ENCODE data around the gene LTBP1.

DNA sequence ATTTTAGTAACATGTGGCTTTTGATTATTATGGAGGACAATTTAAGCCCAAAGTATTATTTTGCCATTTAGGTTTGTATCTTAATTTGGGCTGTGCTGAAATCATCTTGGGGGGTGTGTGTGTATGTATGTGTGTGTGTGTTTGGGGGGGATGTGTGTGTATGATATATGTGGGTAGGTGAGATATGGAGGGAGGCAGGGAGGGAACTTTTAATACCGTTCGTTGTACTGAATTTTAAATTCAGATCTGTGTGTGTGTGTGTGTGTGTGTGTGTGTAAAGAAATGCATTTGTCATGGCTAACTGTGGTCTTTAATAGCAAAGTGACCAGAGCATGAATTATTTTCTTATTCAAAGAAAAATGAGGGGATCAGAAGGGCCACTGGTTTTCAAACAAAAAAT, 113.7 kb downstream of the LTBP1 start:
- TF ChIP-seq CTCF (IDR thresholded peaks at IDR 0.05) (no peak), SIN3A (IDR thresholded peaks at IDR 0.05; ENCODE audit: borderline replicate concordance, insufficient read depth, low read depth, low read length) (no peak)

All from Panc1 (cell line).